ENCODE measurements around the gene ADAMTS10.
"Not testable (repeated sequence)": the region's sequence is repeated elsewhere in the genome, so short reads cannot be mapped to it uniquely, and the experiment has no call there.

Gene ADAMTS10

DNA sequence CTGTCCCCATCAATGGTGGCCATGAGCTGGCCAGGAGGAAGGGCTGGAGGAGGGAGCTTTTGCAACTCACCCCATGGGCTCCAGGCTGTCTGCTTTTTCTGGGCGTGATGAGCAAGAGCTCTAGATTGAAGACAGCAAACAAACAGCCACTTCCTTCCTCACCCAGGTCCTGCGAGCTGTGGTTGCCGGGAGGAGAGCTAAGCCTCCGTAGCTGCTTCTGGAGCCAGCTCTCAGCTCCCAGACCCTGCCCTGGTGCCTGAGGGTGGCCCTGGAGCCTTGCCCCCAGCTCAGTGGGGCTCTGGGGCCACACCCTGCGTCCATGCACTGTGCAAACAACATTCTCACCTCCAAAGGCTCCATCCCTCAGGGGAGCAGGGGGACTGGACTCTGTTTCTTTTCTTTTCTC lies 39.5 kb downstream of the ADAMTS10 start:
- H3K9me3 ChIP-seq (ENCODE audit: severe bottlenecking), result no peaks in the 10 kb centered on the region
- TF ChIP-seq CTCF (IDR thresholded peaks at IDR 0.05; ENCODE audit: low read depth, low read length), result no peak
- H3K36me3 ChIP-seq, result no peaks in the 10 kb centered on the region
- DNase-seq, result no peak
- H3K27ac ChIP-seq, result no peak overlapping the region
- no peak overlapping the region for H3K4me3 ChIP-seq (ENCODE audit: low read depth, low read length)
- H3K27me3 ChIP-seq (ENCODE audit: insufficient read depth, low read depth, severe bottlenecking), result peaks cover 24% of the 10 kb centered on the region

DNA sequence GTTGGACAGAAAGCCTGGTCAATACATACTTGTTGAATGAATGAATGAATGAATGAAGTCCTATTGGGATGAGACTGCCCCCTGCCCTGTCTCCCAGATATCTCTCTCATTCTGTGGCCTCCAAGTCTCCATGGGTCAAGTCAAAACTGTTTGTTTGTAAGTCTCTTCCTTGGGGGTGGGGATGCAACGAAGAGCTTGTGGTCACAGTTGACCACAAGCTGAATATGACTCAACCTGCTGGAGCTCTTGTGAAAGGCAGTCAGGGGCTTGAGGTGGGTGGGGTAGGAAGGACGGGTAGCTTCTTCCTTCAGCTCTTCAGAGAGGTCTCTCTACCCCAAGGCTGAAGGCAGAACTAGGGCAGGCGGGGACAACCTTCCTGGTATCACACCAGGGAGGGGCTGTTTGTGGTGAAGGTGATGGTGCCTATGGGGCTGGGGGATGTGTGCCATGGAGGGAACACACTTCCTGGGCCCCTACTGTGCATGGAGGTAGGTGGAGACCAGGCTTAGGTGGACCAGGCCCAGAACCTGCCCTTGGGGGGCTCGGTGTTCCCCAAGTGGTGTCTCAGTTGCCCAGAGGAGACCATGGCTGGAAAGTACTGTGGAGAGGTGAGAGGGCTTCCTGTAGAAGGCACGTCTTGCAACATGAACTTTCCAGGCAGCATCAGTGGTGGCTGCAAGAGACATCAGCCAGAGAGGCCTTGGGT lies 41.3 kb downstream of the ADAMTS10 start:
- Histone ChIP-seq H3K36me3 (no peaks in the 10 kb centered on the region), H3K27me3 (ENCODE audit: insufficient read depth, low read depth, severe bottlenecking) (peaks cover 10% of the 10 kb centered on the region), H3K4me3 (ENCODE audit: low read depth, low read length) (no peak overlapping the region), H3K9me3 (ENCODE audit: severe bottlenecking) (no peaks in the 10 kb centered on the region), H3K27ac (no peak overlapping the region)
- DNase-seq, result no peak
- TF ChIP-seq CTCF (IDR thresholded peaks at IDR 0.05; ENCODE audit: low read depth, low read length), result no peak

DNA sequence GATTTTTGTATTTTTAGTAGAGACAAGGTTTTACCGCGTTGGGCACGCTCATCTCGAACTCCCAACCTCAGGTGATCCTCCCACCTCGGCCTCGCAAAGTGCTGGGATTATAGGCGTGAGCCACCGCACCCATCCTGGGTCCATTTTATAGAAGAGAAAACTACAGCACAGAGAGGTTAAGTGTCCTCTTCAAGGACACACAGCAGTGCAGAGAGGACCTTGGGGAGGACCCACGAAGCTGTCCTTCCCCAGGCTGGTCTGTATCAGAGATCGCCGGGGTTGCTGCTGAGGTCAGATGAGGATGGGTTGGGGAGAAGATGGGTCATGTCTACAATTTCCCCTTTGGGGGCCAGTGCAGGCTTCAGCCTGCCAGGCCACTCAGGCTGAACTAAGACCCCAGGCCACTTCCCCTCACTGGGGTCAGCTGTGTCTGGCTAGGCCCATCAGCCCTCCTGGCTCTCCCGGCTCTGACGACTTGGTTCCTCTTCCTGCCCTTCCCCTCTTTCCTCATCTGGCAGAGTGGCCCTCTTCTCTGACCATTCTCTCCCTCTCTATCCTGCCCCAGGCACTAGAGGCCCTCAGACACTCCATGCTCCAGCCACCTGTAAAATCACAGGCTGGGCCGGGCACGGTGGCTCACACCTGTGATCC lies 42.9 kb downstream of the ADAMTS10 start:
- no peaks in the 10 kb centered on the region for H3K9me3 ChIP-seq (ENCODE audit: severe bottlenecking)

DNA sequence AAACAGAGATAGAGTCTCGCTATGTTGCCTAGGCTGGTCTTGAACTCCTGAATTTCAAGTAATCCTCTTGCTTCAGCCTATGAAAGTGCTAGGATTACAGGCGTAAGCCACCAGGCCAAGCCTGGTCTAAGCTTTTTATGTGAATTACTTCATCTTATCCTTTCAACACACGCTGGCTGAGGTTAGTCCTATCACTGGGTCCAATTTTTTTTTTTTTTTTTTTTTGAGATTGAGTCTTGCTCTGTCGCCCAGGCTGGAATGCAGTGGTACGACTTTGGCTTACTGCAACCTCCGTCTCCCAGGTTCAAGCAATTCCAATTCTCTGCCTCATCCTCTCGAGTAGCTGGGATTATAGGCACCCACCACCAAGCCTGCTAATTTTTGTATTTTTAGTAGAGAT lies 43.7 kb downstream of the ADAMTS10 start:
- no peaks in the 10 kb centered on the region for H3K9me3 ChIP-seq (ENCODE audit: severe bottlenecking)
- no peak for DNase-seq
- H3K27ac ChIP-seq, result no peak overlapping the region
- H3K36me3 ChIP-seq, result no peaks in the 10 kb centered on the region
- no peak for TF ChIP-seq CTCF (IDR thresholded peaks at IDR 0.05; ENCODE audit: low read depth, low read length)
- H3K27me3 ChIP-seq (ENCODE audit: insufficient read depth, low read depth, severe bottlenecking), result no peaks in the 10 kb centered on the region
- H3K4me3 ChIP-seq (ENCODE audit: low read depth, low read length), result no peak overlapping the region

More for the DNA sequence above, 42.9 kb downstream of the ADAMTS10 start:
- DNase-seq, result no peak
- Histone ChIP-seq H3K27me3 (ENCODE audit: insufficient read depth, low read depth, severe bottlenecking) (peaks cover 3% of the 10 kb centered on the region), H3K27ac (no peak overlapping the region), H3K36me3 (no peaks in the 10 kb centered on the region), H3K4me3 (ENCODE audit: low read depth, low read length) (no peak overlapping the region)
- TF ChIP-seq CTCF (IDR thresholded peaks at IDR 0.05; ENCODE audit: low read depth, low read length), result no peak

GRCh38 chr19:8564866-8565265 lies 45.6 kb downstream of the ADAMTS10 start:
- not testable (repeated sequence) for H3K27ac ChIP-seq; H3K4me3 ChIP-seq (ENCODE audit: low read depth, low read length); H3K27me3 ChIP-seq (ENCODE audit: insufficient read depth, low read depth, severe bottlenecking); H3K36me3 ChIP-seq; H3K9me3 ChIP-seq (ENCODE audit: severe bottlenecking); DNase-seq

- Histone ChIP-seq H3K9me3 (ENCODE audit: severe bottlenecking) (no peaks in the 10 kb centered on the region), H3K27me3 (ENCODE audit: insufficient read depth, low read depth, severe bottlenecking) (no peaks in the 10 kb centered on the region), H3K4me3 (ENCODE audit: low read depth, low read length) (no peak overlapping the region), H3K36me3 (no peaks in the 10 kb centered on the region), H3K27ac (no peak overlapping the region)
- TF ChIP-seq CTCF (IDR thresholded peaks at IDR 0.05; ENCODE audit: low read depth, low read length), result no peak
- DNase-seq, result no peak
Observed at GRCh38 chr19:8561075-8561764, 49.3 kb downstream of the ADAMTS10 start.
